Retinal pigment epithelial cell (primary cell): ENCODE measurements around the gene USP4.

ENCODE experiments used
- DNase-seq: peaks from one replicate; pipeline ENCODE4 v3.0.0-alpha.2; 2010; ENCODE audit warnings: low read depth
- H3K4me3 ChIP-seq: 2 replicates; pipeline ENCODE4 v1.5.1; 2011; ENCODE audit warnings: mild to moderate bottlenecking, low read length, control low read depth, moderate library complexity
- TF ChIP-seq, protein P1 (sequence below): conservative IDR thresholded peaks from 2 replicates; pipeline ENCODE4 v1.5.1; 2011; ENCODE audit warnings: low read depth, low read length, control low read depth, inconsistent platforms

USP4 gene, protein sequence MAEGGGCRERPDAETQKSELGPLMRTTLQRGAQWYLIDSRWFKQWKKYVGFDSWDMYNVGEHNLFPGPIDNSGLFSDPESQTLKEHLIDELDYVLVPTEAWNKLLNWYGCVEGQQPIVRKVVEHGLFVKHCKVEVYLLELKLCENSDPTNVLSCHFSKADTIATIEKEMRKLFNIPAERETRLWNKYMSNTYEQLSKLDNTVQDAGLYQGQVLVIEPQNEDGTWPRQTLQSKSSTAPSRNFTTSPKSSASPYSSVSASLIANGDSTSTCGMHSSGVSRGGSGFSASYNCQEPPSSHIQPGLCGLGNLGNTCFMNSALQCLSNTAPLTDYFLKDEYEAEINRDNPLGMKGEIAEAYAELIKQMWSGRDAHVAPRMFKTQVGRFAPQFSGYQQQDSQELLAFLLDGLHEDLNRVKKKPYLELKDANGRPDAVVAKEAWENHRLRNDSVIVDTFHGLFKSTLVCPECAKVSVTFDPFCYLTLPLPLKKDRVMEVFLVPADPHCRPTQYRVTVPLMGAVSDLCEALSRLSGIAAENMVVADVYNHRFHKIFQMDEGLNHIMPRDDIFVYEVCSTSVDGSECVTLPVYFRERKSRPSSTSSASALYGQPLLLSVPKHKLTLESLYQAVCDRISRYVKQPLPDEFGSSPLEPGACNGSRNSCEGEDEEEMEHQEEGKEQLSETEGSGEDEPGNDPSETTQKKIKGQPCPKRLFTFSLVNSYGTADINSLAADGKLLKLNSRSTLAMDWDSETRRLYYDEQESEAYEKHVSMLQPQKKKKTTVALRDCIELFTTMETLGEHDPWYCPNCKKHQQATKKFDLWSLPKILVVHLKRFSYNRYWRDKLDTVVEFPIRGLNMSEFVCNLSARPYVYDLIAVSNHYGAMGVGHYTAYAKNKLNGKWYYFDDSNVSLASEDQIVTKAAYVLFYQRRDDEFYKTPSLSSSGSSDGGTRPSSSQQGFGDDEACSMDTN

DNA sequence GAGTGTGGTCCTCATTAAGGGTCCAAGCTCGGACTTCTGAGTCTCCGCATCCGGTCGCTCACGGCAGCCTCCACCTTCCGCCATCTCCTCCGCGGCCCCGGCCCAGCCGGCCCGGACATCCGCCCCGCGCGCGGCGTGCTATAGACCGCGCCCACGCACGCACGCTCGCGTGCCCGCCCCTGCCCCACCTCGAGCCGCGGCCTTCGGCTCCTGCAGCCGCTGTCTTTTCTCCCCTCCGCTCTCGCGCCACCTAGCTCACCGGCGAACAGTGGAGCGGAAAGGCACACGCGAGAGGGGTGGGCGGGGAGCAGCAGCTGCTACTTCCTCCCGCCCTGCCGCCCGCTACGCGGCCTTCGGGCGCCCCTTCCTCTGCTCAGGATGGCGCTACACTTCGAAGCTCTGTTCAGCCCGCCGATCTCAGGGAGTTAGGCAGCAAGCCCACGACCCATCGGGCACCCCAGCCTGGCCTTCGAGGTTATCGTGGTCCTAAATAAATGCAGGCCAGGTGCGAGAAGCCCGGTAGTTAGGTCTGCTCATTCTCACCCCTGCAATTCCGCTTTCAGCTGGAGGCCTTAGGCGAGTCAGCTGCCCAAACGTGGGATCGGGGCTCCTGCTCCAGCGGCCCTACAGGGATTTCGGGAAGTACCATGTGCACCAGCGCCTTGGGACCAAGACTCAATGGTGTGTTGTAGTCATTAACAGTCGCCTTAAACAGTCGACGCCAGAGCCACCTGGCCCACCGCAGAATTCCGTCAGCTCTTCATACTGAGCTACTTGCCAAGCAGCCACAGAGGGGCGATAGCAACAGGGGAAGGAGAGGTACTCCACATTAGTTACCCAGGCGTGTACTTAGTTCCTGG lies at the start of gene USP4:
Gene USP4 (minus strand): TSS at position 113 of the 860 bp plus-strand sequence. CDS start 29 bp downstream, at position 84.
- TF ChIP-seq, protein P1, sequence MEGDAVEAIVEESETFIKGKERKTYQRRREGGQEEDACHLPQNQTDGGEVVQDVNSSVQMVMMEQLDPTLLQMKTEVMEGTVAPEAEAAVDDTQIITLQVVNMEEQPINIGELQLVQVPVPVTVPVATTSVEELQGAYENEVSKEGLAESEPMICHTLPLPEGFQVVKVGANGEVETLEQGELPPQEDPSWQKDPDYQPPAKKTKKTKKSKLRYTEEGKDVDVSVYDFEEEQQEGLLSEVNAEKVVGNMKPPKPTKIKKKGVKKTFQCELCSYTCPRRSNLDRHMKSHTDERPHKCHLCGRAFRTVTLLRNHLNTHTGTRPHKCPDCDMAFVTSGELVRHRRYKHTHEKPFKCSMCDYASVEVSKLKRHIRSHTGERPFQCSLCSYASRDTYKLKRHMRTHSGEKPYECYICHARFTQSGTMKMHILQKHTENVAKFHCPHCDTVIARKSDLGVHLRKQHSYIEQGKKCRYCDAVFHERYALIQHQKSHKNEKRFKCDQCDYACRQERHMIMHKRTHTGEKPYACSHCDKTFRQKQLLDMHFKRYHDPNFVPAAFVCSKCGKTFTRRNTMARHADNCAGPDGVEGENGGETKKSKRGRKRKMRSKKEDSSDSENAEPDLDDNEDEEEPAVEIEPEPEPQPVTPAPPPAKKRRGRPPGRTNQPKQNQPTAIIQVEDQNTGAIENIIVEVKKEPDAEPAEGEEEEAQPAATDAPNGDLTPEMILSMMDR = peak; percentile 75
- DNase-seq = peak; percentile 72

DNA sequence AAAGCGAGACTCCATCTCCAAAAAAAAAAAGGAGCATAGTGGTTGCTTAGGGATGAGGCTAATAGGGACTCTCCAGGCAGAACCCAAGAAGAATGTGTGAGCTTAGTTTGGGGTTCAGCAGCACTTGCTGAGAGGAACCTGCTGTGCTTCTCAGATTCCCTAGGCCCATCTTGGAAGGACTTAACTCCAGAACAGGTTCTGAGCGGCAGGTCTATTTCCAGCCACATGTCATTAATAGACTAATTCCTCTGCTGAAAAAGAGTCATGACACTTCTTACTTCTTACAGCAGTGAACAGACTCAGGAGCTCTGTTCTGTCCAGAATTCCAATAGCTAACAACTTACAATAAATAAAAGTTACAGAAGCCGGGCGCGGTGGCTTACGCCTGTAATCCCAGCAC lies 49.4 kb upstream of the USP4 start:
- H3K4me3 ChIP-seq = no peak overlapping the region
- DNase-seq = no peak
- TF ChIP-seq, protein P1 = no peak

More for the DNA sequence above, at the start of gene USP4:
- H3K4me3 ChIP-seq = peak within 1 kb of the TSS; percentile 82

DNA sequence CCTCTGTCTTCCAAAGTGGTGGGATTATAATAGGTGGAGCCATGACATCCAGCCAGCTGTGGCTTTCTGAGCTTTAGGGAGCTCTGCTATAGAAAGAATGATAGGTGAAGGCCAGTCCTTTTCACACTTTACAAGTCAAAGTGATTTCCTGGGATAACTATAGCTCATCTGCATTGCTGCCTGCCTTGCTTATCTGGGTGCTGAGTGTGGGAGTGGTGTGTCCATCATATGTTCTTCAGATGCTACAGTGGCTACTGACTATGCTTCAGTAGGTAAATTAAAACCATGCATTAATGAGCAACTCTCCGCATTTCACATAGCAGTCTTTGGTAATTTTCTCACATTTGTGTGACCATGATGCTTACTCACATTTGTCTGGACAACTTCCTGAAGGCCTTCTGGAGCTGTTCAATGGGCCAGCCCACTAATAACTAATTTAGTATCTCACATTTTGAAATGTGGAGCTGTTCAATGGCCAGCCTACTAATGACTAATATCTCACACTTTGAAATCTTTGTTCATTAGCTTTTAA lies 48.5 kb upstream of the USP4 start:
- TF ChIP-seq, protein P1 = no peak
- no peak overlapping the region for H3K4me3 ChIP-seq
- no peak for DNase-seq

DNA sequence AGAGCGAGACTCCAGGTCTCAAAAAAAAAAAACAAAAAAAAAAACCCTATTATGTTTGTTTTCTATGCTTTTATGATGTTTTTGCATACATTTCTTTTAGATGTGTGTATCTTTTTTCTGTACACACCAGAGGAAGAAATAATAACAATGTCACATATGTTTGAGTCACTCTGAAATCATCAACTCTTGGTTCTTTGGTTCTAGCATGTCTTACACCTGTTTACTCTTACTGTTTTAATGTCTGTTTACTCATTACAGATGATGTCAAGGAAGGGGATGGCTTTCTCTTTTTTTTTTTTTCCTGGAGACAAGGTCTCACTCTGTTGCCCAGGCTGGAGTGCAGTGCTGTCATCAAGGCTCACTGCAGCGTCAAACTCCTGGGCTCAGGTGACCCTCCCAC lies 47.9 kb upstream of the USP4 start:
- H3K4me3 ChIP-seq = no peak overlapping the region
- no peak for DNase-seq
- TF ChIP-seq, protein P1 = no peak

DNA sequence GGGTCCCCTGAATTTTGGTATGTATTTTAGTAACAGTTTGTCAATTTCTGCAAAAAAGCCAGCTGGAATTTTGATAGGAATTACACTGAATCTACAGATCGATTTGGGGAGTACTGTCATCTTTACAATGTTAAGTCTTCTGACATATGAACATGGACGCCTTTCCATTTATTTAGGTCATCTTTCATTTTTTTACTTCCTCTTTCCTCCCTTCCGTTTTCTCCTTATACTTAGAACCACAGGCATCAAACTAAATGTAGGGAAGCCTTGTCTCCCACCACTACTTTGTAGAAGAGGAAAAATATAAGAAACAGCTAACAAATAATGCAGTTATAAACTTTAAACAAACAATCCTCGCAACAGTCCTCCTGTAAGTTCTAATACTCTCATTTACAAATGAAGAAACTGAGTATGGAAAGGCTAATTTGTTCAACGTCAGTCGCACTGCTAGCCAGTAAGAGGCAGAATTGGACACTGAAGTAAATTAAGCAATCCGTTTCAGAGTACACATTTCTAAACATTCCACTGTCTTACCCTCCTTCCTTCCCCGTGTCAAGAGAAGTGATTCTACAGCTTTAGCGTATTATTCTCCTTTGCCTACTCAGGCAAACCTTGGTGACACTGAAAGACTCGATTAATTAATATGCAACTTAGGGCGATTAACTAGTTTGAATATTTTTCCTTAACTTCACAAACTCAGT lies 46.4 kb upstream of the USP4 start:
- H3K4me3 ChIP-seq = no peak overlapping the region
- TF ChIP-seq, protein P1 = no peak
- no peak for DNase-seq

DNA sequence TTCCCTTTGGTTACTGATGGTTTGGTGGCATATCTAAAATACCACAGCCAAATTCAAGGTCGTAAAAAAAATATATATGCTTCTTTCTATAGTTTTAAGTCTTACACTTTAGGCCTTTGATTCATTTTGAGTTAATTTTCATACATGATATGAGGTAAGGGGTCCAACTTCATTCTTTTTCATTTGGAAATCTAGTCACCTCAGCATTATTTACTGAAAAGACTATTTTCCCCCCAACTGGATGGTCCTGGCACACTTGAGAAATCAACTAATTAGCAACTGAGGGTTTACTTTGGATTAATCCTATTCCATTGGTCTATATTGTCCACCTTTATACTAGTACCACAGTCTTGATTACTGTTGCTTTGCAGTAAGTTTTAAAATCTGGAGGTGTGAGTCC lies 45.8 kb upstream of the USP4 start:
- TF ChIP-seq, protein P1 = no peak
- DNase-seq = no peak
- H3K4me3 ChIP-seq = no peak overlapping the region
